ENCODE results near the gene NR4A3. TPM values are rescaled to one million over a fixed set of nuclear protein-coding genes. Genes with fewer than 3 reads are reported as not detected.

The NR4A3 gene
- polyA plus RNA-seq, 1 experiment = 2.3 TPM

DNA sequence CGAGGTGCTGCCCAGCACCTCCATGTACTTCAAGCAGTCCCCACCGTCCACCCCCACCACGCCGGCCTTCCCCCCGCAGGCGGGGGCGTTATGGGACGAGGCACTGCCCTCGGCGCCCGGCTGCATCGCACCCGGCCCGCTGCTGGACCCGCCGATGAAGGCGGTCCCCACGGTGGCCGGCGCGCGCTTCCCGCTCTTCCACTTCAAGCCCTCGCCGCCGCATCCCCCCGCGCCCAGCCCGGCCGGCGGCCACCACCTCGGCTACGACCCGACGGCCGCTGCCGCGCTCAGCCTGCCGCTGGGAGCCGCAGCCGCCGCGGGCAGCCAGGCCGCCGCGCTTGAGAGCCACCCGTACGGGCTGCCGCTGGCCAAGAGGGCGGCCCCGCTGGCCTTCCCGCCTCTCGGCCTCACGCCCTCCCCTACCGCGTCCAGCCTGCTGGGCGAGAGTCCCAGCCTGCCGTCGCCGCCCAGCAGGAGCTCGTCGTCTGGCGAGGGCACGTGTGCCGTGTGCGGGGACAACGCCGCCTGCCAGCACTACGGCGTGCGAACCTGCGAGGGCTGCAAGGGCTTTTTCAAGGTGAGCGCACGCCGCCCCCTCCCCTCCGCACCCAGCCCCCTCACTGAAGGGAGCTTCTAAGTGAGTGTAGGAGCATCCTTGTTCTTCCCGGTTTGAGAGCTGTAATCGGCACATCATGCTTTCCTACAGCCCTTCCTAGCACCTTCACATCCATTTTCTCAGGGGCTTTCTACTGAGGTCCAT is 6.9 kb downstream of the NR4A3 start:
- DNase-seq (ENCODE audit: low read depth) = no peak
- POLR2A ChIA-PET = no interaction called here
- TF ChIP-seq, protein P1, sequence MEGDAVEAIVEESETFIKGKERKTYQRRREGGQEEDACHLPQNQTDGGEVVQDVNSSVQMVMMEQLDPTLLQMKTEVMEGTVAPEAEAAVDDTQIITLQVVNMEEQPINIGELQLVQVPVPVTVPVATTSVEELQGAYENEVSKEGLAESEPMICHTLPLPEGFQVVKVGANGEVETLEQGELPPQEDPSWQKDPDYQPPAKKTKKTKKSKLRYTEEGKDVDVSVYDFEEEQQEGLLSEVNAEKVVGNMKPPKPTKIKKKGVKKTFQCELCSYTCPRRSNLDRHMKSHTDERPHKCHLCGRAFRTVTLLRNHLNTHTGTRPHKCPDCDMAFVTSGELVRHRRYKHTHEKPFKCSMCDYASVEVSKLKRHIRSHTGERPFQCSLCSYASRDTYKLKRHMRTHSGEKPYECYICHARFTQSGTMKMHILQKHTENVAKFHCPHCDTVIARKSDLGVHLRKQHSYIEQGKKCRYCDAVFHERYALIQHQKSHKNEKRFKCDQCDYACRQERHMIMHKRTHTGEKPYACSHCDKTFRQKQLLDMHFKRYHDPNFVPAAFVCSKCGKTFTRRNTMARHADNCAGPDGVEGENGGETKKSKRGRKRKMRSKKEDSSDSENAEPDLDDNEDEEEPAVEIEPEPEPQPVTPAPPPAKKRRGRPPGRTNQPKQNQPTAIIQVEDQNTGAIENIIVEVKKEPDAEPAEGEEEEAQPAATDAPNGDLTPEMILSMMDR (IDR thresholded peaks at IDR 0.05; ENCODE audit: insufficient read depth, low read depth, low read length) = no peak
- CTCF ChIA-PET = interaction anchor here (1.0 kb wide), 2 partner anchors 8 to 9 kb away, joined by 3 to 6 read pairs; no protein-coding TSS in a partner anchor
- no peaks in the 10 kb centered on the region for H3K27me3 ChIP-seq (ENCODE audit: control insufficient read depth, insufficient read depth, low read length)
- H3K4me3 ChIP-seq (ENCODE audit: low read depth, low read length) = no peak overlapping the region
- H3K36me3 ChIP-seq (ENCODE audit: control insufficient read depth, insufficient read depth, low read length) = peaks cover 1% of the 10 kb centered on the region; the same call in 1 of the 2 replicates

DNA sequence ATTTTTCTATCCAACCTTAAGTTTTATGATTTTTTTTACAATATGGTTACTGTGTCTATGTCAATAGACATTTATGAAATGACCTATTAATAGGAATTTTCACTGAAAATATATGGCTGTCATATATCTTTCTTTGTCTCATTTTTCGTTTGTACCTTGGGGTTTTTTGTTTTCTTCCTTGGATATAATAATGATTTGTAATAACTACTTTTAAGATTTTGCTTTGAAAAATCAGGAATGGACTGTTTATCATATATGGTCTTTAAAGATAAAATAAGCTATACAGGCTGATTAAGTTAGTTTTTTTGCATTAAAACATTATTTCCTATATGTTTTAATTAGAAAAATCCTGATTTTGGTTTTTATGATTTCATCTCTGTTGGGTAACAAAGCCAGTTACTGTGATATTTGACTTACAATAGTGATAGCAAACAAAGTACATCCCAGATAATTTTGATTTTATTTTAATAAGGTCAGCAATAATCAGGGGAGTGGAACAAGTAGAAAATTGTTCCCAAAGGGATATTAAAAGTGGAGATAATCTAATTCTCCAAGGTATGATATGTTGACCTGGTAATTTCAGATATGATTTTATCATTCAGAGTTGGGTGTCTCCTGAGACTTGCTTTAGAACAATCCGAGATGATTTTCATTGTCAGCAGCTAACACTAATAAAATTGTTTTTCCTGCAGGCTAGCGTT is 10.3 kb downstream of the NR4A3 start:
- H3K36me3 ChIP-seq (ENCODE audit: control insufficient read depth, insufficient read depth, low read length) = peaks cover 4% of the 10 kb centered on the region
- CTCF ChIA-PET = interaction anchor here (1.0 kb wide), 1 partner anchor 191 kb away, joined by 3 read pairs; no protein-coding TSS in a partner anchor

DNA sequence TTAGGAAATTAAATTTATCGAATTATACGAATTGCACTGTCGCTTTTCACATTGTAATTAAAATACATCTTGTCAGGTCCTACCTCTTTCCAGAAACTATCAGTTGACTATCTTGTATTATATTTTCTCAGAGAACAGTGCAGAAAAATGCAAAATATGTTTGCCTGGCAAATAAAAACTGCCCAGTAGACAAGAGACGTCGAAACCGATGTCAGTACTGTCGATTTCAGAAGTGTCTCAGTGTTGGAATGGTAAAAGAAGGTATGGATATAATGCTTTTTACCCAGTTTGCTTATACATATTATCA is 10.8 kb downstream of the NR4A3 start:
- no peaks in the 10 kb centered on the region for H3K27me3 ChIP-seq (ENCODE audit: control insufficient read depth, insufficient read depth, low read length)
- TF ChIP-seq, protein P1 (IDR thresholded peaks at IDR 0.05; ENCODE audit: insufficient read depth, low read depth, low read length) = no peak
- H3K36me3 ChIP-seq (ENCODE audit: control insufficient read depth, insufficient read depth, low read length) = peaks cover 4% of the 10 kb centered on the region
- no peak overlapping the region for H3K4me3 ChIP-seq (ENCODE audit: low read depth, low read length)
- no peak for DNase-seq (ENCODE audit: low read depth)
- ChIA-PET POLR2A (no interaction called here), CTCF (interaction anchor here (1.0 kb wide), 1 partner anchor 192 kb away, joined by 3 read pairs; no protein-coding TSS in a partner anchor)

More for the DNA sequence above, 10.3 kb downstream of the NR4A3 start:
- POLR2A ChIA-PET = no interaction called here
- H3K4me3 ChIP-seq (ENCODE audit: low read depth, low read length) = no peak overlapping the region
- H3K27me3 ChIP-seq (ENCODE audit: control insufficient read depth, insufficient read depth, low read length) = no peaks in the 10 kb centered on the region
- TF ChIP-seq, protein P1 (IDR thresholded peaks at IDR 0.05; ENCODE audit: insufficient read depth, low read depth, low read length) = no peak
- DNase-seq (ENCODE audit: low read depth) = no peak

DNA sequence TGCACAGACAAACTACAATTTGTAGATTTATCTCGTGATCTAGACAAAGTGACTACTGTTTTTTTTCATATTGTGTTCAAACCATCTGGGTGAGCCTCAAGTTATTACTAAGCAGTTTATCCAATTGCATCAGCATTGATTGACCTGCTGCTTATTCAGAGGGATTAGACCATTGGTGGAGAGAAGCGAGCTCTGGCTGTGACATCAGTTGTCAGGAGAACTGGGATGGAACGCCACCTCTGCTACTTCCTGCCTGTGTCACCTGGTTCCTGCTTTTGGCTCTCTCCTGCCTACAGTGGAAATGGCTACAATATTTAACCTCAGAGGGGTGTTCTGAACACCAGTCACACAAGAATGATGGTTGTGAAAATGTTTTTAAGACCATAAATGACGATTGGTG is 12.1 kb downstream of the NR4A3 start:
- Histone ChIP-seq H3K27me3 (ENCODE audit: control insufficient read depth, insufficient read depth, low read length) (no peaks in the 10 kb centered on the region), H3K36me3 (ENCODE audit: control insufficient read depth, insufficient read depth, low read length) (peaks cover 4% of the 10 kb centered on the region), H3K4me3 (ENCODE audit: low read depth, low read length) (no peak overlapping the region)
- ChIA-PET CTCF (no interaction called here), POLR2A (no interaction called here)
- DNase-seq (ENCODE audit: low read depth) = no peak
- TF ChIP-seq, protein P1 (IDR thresholded peaks at IDR 0.05; ENCODE audit: insufficient read depth, low read depth, low read length) = no peak

DNA sequence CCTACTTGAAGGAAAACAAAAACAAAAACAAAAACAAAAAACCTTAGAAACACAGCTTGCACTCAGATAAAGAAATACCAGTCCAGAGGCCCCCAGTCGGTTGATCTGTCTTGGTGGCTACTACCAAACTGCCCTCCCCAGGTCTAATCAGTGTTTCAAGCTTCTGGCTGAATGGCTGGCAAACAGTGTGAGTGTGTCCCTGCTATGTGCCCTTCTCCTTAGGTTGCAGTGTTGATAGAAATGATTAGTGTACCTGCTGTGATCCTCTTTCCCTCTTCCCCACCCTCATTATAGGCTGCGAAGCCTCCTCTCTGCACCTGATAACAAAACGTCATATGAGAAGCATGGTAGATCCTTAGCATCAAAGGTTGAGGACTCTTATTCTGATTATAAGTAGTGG is 12.8 kb downstream of the NR4A3 start:
- Histone ChIP-seq H3K4me3 (ENCODE audit: low read depth, low read length) (no peak overlapping the region), H3K27me3 (ENCODE audit: control insufficient read depth, insufficient read depth, low read length) (no peaks in the 10 kb centered on the region), H3K36me3 (ENCODE audit: control insufficient read depth, insufficient read depth, low read length) (peaks cover 2% of the 10 kb centered on the region)
- TF ChIP-seq, protein P1 (IDR thresholded peaks at IDR 0.05; ENCODE audit: insufficient read depth, low read depth, low read length) = no peak
- POLR2A ChIA-PET = no interaction called here
- CTCF ChIA-PET = interaction anchor here (2.4 kb wide), 1 partner anchor 9 kb away, joined by 12 read pairs; no protein-coding TSS in a partner anchor
- no peak for DNase-seq (ENCODE audit: low read depth)

Measured in BJ (cell line).